ENCODE results near the gene CKAP2L.

DNA sequence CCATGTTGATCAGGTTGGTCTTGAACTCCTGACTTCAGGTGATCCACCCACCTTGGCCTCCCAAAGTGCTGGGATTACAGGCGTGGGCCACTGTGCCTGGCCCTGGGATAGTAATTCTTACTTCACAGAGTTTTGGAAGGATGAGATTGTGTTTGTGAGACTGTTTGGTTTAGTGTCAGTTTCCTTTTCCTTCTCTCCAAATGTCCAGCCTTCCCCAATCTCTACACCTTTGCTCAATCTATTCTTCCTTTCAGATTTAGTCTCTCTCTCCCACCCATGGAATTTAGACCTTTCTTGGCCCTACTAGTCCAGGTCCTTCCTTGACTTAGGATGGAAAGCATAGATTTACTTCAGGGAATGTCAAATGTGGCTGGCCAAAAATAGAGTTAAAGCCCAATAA, 32.1 kb upstream of the CKAP2L start:
- TF ChIP-seq, protein P1, sequence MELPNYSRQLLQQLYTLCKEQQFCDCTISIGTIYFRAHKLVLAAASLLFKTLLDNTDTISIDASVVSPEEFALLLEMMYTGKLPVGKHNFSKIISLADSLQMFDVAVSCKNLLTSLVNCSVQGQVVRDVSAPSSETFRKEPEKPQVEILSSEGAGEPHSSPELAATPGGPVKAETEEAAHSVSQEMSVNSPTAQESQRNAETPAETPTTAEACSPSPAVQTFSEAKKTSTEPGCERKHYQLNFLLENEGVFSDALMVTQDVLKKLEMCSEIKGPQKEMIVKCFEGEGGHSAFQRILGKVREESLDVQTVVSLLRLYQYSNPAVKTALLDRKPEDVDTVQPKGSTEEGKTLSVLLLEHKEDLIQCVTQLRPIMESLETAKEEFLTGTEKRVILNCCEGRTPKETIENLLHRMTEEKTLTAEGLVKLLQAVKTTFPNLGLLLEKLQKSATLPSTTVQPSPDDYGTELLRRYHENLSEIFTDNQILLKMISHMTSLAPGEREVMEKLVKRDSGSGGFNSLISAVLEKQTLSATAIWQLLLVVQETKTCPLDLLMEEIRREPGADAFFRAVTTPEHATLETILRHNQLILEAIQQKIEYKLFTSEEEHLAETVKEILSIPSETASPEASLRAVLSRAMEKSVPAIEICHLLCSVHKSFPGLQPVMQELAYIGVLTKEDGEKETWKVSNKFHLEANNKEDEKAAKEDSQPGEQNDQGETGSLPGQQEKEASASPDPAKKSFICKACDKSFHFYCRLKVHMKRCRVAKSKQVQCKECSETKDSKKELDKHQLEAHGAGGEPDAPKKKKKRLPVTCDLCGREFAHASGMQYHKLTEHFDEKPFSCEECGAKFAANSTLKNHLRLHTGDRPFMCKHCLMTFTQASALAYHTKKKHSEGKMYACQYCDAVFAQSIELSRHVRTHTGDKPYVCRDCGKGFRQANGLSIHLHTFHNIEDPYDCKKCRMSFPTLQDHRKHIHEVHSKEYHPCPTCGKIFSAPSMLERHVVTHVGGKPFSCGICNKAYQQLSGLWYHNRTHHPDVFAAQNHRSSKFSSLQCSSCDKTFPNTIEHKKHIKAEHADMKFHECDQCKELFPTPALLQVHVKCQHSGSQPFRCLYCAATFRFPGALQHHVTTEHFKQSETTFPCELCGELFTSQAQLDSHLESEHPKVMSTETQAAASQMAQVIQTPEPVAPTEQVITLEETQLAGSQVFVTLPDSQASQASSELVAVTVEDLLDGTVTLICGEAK (IDR thresholded peaks at IDR 0.05), result no peak
- TF ChIP-seq, protein P1 (CRISPR knock-in tag; IDR thresholded peaks at IDR 0.05), result no peak
- TF ChIP-seq, protein P2, sequence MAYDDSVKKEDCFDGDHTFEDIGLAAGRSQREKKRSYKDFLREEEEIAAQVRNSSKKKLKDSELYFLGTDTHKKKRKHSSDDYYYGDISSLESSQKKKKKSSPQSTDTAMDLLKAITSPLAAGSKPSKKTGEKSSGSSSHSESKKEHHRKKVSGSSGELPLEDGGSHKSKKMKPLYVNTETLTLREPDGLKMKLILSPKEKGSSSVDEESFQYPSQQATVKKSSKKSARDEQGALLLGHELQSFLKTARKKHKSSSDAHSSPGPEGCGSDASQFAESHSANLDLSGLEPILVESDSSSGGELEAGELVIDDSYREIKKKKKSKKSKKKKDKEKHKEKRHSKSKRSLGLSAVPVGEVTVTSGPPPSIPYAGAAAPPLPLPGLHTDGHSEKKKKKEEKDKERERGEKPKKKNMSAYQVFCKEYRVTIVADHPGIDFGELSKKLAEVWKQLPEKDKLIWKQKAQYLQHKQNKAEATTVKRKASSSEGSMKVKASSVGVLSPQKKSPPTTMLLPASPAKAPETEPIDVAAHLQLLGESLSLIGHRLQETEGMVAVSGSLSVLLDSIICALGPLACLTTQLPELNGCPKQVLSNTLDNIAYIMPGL (CRISPR knock-in tag; IDR thresholded peaks at IDR 0.05), result no peak
- TF ChIP-seq MTA2 (IDR thresholded peaks at IDR 0.05; ENCODE audit: low read depth) (no peak), GABPB1 (CRISPR knock-in tag; IDR thresholded peaks at IDR 0.05) (no peak), HEY1 (CRISPR knock-in tag; IDR thresholded peaks at IDR 0.05; ENCODE audit: borderline replicate concordance) (no peak), ZC3H8 (IDR thresholded peaks at IDR 0.05) (no peak), ZFP1 (CRISPR knock-in tag; IDR thresholded peaks at IDR 0.05) (no peak), HNRNPL (IDR thresholded peaks at IDR 0.05; ENCODE audit: low read depth, low read length) (no peak)
